Measurements from ENCODE around the gene CPNE5. TPM values are rescaled to one million over a fixed set of nuclear protein-coding genes. Genes with fewer than 3 reads are reported as not detected.

The CPNE5 gene
- polyA plus RNA-seq, 2 of the 4 experiments (the other 2 are of a cell fraction): 0.03 to 0.13 TPM

DNA sequence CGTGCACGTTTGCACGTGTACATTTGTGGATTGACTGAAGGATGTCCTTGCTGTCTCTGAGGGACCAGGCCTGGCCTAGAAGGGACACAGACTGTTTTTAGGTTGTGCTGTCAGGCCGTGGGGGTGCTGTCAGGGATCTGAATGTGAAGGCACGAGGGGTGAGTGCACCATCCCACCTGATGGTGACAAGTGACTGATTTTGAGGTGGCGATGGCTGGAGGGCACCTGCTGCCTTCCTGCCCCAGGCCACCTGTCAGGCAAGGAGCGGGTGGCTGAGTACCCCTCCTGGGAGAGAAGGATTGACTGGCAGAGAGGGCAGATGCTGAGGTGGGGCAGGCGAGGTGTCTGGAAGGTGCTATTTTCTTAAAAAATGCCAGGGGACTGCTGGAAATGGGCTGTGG, 140.4 kb downstream of the CPNE5 start:
- TF ChIP-seq EHF (CRISPR knock-in tag; IDR thresholded peaks at IDR 0.05) (no peak), ATOH8 (CRISPR knock-in tag; IDR thresholded peaks at IDR 0.05; ENCODE audit: low read depth) (no peak), HOXA7 (CRISPR knock-in tag; IDR thresholded peaks at IDR 0.05) (no peak), JUN (IDR thresholded peaks at IDR 0.05) (no peak), ESRRA (IDR thresholded peaks at IDR 0.05; ENCODE audit: borderline replicate concordance, low read length) (no peak), FOSL2 (IDR thresholded peaks at IDR 0.05) (no peak), FOSL2 (CRISPR knock-in tag; IDR thresholded peaks at IDR 0.05) (no peak), RAD21 (conservative IDR thresholded peaks at IDR 0.05 in 1 of 2, IDR thresholded peaks at IDR 0.05 in 1 of 2) (no peak), USF2 (IDR thresholded peaks at IDR 0.05) (no peak), RFX5 (IDR thresholded peaks at IDR 0.05) (no peak), ZC3H11A (IDR thresholded peaks at IDR 0.05) (no peak), SMC3 (IDR thresholded peaks at IDR 0.05) (no peak), EHMT2 (IDR thresholded peaks at IDR 0.05; ENCODE audit: low read depth) (no peak), MYC (IDR thresholded peaks at IDR 0.05; ENCODE audit: borderline replicate concordance, low read length) (no peak), RCOR1 (IDR thresholded peaks at IDR 0.05; ENCODE audit: low read depth, low read length) (no peak), NFE2L2 (conservative IDR thresholded peaks at IDR 0.05; ENCODE audit: low read length) (no peak), RARB (CRISPR knock-in tag; IDR thresholded peaks at IDR 0.05) (no peak)
- TF ChIP-seq, protein P1, sequence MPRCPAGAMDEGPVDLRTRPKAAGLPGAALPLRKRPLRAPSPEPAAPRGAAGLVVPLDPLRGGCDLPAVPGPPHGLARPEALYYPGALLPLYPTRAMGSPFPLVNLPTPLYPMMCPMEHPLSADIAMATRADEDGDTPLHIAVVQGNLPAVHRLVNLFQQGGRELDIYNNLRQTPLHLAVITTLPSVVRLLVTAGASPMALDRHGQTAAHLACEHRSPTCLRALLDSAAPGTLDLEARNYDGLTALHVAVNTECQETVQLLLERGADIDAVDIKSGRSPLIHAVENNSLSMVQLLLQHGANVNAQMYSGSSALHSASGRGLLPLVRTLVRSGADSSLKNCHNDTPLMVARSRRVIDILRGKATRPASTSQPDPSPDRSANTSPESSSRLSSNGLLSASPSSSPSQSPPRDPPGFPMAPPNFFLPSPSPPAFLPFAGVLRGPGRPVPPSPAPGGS (IDR thresholded peaks at IDR 0.05): no peak
- TF ChIP-seq, protein P2, sequence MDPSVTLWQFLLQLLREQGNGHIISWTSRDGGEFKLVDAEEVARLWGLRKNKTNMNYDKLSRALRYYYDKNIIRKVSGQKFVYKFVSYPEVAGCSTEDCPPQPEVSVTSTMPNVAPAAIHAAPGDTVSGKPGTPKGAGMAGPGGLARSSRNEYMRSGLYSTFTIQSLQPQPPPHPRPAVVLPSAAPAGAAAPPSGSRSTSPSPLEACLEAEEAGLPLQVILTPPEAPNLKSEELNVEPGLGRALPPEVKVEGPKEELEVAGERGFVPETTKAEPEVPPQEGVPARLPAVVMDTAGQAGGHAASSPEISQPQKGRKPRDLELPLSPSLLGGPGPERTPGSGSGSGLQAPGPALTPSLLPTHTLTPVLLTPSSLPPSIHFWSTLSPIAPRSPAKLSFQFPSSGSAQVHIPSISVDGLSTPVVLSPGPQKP (IDR thresholded peaks at IDR 0.05; ENCODE audit: low read depth, low read length): no peak
- Histone ChIP-seq H3K4me1 (peaks cover 5% of the 10 kb centered on the region; the same call in 1 of the 3 replicates), H3K9me3 (no peaks in the 10 kb centered on the region), H3K4me3 (no peak overlapping the region), H3K27ac (no peak overlapping the region), H3K4me2 (no peak overlapping the region)
- WGBS (ENCODE audit: missing lambda C conversion rate): 56% methylated on average over 7 of the region's 8 CpGs
- ChIA-PET CTCF (interaction anchor here (0.5 to 0.8 kb wide), 2 partner anchors 60 to 141 kb away, joined by 3 read pairs; no protein-coding TSS in a partner anchor), POLR2A (no interaction called here)
- FAIRE-seq (no peak), DNase-seq (ENCODE audit: low read depth in 1 of 2, low spot score in 1 of 2) (no peak), ATAC-seq (no peak)

- FAIRE-seq: no peak
- Histone ChIP-seq H3K27ac (no peak overlapping the region), H3K4me3 (no peak overlapping the region), H3K4me2 (no peak overlapping the region), H3K9me3 (no peaks in the 10 kb centered on the region), H3K4me1 (peaks cover 5% of the 10 kb centered on the region; the same call in 1 of the 3 replicates)
- ChIA-PET POLR2A (interaction anchor here (1.2 kb wide), 1 partner anchor 10 kb away, joined by 3 read pairs; no protein-coding TSS in a partner anchor), CTCF (interaction anchor here (1.3 to 1.6 kb wide), 3 partner anchors 17 to 75 kb away, joined by 4 read pairs; no protein-coding TSS in a partner anchor)
- ATAC-seq: no peak
- 86% methylated on average over 5 of the region's 6 CpGs for WGBS (ENCODE audit: missing lambda C conversion rate)
- TF ChIP-seq ZSCAN20 (CRISPR knock-in tag; IDR thresholded peaks at IDR 0.05) (no peak), REST (IDR thresholded peaks at IDR 0.05) (no peak), HOXB5 (CRISPR knock-in tag; IDR thresholded peaks at IDR 0.05) (no peak)
- no peak for DNase-seq (ENCODE audit: low read depth in 1 of 2, low spot score in 1 of 2)
These were observed 141.0 kb downstream of the CPNE5 start for GRCh38 chr6:36698196-36698595.
